SK-N-SH (cell line): Measurements from ENCODE around the gene WNT5A. TPM values are rescaled to one million over a fixed set of nuclear protein-coding genes. Genes with fewer than 3 reads are reported as not detected.

Source experiments
- CTCF ChIA-PET: fragments of 300-600, 350-600 bp; formaldehyde crosslinking; extraction: SDS; loops from one replicate; lab custom pipeline; 2021; lab: Yijun Ruan, JAX
- POLR2A ChIA-PET: fragments of 350-600 bp; sonication (Branson Sonifier 250); formaldehyde crosslinking; extraction: SDS; loops from one replicate; lab custom pipeline; 2020; ENCODE audit warnings: antibody characterized with exemption, inconsistent platforms; lab: Yijun Ruan, JAX
- DNase-seq: peaks from one replicate; pipeline ENCODE4 v3.0.0; 2012
- H2AFZ ChIP-seq: fragments of 200-600 bp; sonication (generic); 2 replicates; pipeline ENCODE4 v1.8.1; 2016; ENCODE audit warnings: antibody characterized with exemption, mild to moderate bottlenecking, low read depth
- H3F3A ChIP-seq: fragments of 200-600 bp; sonication (generic); replicated peaks from 2 replicates; pipeline ENCODE3; 2016; ENCODE audit warnings: antibody characterized with exemption, mild to moderate bottlenecking; ENCODE audit not compliant: insufficient read depth
- H3K27ac ChIP-seq, 2 experiments: fragments of 200-500 bp in 1 of 2; fragments of 200-600 bp in 1 of 2; sonication (Bioruptor generic) in 1 of 2; sonication (generic), shearing (Covaris generic) in 1 of 2; 2 replicates each; pipeline versions ENCODE4 v1.5.1 to v1.6.1; 2014 to 2016; ENCODE audit warnings: low read depth in 2 of 2, inconsistent platforms in 1 of 2, low read length in 1 of 2, mild to moderate bottlenecking in 1 of 2, mixed read lengths in 1 of 2
- H3K27me3 ChIP-seq: fragments of 200-600 bp; sonication (generic), shearing (Covaris generic); 2 replicates; pipeline ENCODE4 v1.6.1; 2016; ENCODE audit warnings: mixed run types; ENCODE audit not compliant: insufficient read depth
- H3K36me3 ChIP-seq, 2 experiments: fragments of 200-500 bp in 1 of 2; fragments of 200-600 bp in 1 of 2; sonication (Bioruptor generic) in 1 of 2; sonication (generic) in 1 of 2; replicated peaks in 1 of 2; 2 replicates each; pipeline versions ENCODE3 to v1.5.1; 2014 to 2016; ENCODE audit warnings: low read length in 1 of 2, mild to moderate bottlenecking in 1 of 2; ENCODE audit not compliant: insufficient read depth in 2 of 2, control insufficient read depth in 1 of 2
- H3K4me1 ChIP-seq, 2 experiments: fragments of 200-500 bp in 1 of 2; fragments of 200-600 bp in 1 of 2; sonication (Bioruptor generic) in 1 of 2; sonication (generic), shearing (Covaris generic) in 1 of 2; 2 replicates each; pipeline versions ENCODE4 v1.5.1 to v1.6.1; 2014 to 2016; ENCODE audit warnings: low read depth in 1 of 2, low read length in 1 of 2, mixed run types in 1 of 2; ENCODE audit not compliant: insufficient read depth in 2 of 2, control insufficient read depth in 1 of 2
- H3K4me2 ChIP-seq: fragments of 200-600 bp; sonication (generic), shearing (Covaris generic); 2 replicates; pipeline ENCODE4 v1.6.1; 2017; ENCODE audit warnings: mixed run types
- H3K4me3 ChIP-seq, 2 experiments: fragments of 200-500 bp in 1 of 2; fragments of 200-600 bp in 1 of 2; sonication (Bioruptor generic) in 1 of 2; sonication (generic), shearing (Covaris generic) in 1 of 2; 2 replicates each; pipeline versions ENCODE4 v1.5.1 to v1.8.1; 2014 to 2016; ENCODE audit warnings: low read depth in 2 of 2, inconsistent platforms in 1 of 2, low read length in 1 of 2, mild to moderate bottlenecking in 1 of 2, mixed read lengths in 1 of 2, moderate library complexity in 1 of 2
- H3K79me2 ChIP-seq: fragments of 200-600 bp; sonication (generic); 2 replicates; pipeline ENCODE4 v1.8.1; 2017; ENCODE audit warnings: mild to moderate bottlenecking; ENCODE audit not compliant: insufficient read depth
- H3K9ac ChIP-seq: fragments of 200-600 bp; sonication (generic); 2 replicates; pipeline ENCODE4 v1.6.1; 2017; ENCODE audit warnings: mixed run types
- H3K9me2 ChIP-seq: fragments of 200-600 bp; sonication (generic); 2 replicates; pipeline ENCODE4 v1.6.1; 2017; ENCODE audit warnings: mixed run types
- H3K9me3 ChIP-seq: fragments of 200-600 bp; sonication (generic); 2 replicates; pipeline ENCODE4 v1.6.1; 2017; ENCODE audit warnings: mixed run types, mild to moderate bottlenecking, moderate library complexity
- H4K20me1 ChIP-seq: fragments of 200-600 bp; sonication (generic); 2 replicates; pipeline ENCODE4 v1.6.1; 2017; ENCODE audit warnings: mild to moderate bottlenecking, mixed run types; ENCODE audit not compliant: insufficient read depth
- CHD2 ChIP-seq: fragments of 150-350 bp; IDR thresholded peaks from 2 replicates; pipeline ENCODE4 v1.6.1; 2018; ENCODE audit warnings: low read length; ENCODE audit not compliant: partially characterized antibody
- ELF1 ChIP-seq: IDR thresholded peaks from 2 replicates; pipeline ENCODE4 v1.4.0; 2012
- EP300 ChIP-seq, 2 experiments: IDR thresholded peaks; 2 replicates each; pipeline versions ENCODE4 v1.4.0 to v1.6.1; 2012; ENCODE audit warnings: borderline replicate concordance in 1 of 2, low read depth in 1 of 2, low read length in 1 of 2
- FOSL2 ChIP-seq: IDR thresholded peaks from 2 replicates; pipeline ENCODE4 v1.4.0; 2012; ENCODE audit warnings: low read depth, mild to moderate bottlenecking, moderate library complexity, borderline replicate concordance
- GABPA ChIP-seq: IDR thresholded peaks from 2 replicates; pipeline ENCODE4 v1.4.0; 2012; ENCODE audit warnings: low read depth, mild to moderate bottlenecking
- GATA2 ChIP-seq: sonication (generic); formaldehyde crosslinking; IDR thresholded peaks from 2 replicates; pipeline ENCODE4 v1.5.0; 2020; ENCODE audit warnings: mild to moderate bottlenecking, missing genetic modification reagents
- JUND ChIP-seq: IDR thresholded peaks from 2 replicates; pipeline ENCODE4 v1.4.0; 2012
- NRF1 ChIP-seq: IDR thresholded peaks from 2 replicates; pipeline ENCODE4 v1.6.1; 2012; ENCODE audit warnings: low read depth, mild to moderate bottlenecking, low read length
- PBX3 ChIP-seq: IDR thresholded peaks from 2 replicates; pipeline ENCODE4; 2012
- POLR2AphosphoS5 ChIP-seq: IDR thresholded peaks from 2 replicates; pipeline ENCODE4 v1.6.1; 2012; ENCODE audit warnings: low read depth, low read length
- RAD21 ChIP-seq: IDR thresholded peaks from 2 replicates; pipeline ENCODE4 v1.6.1; 2012; ENCODE audit warnings: mild to moderate bottlenecking, low read length
- REST ChIP-seq: IDR thresholded peaks from 2 replicates; pipeline ENCODE4 v1.6.1; 2012; ENCODE audit warnings: mild to moderate bottlenecking, low read depth, low read length, moderate library complexity
- SIN3A ChIP-seq: IDR thresholded peaks from 2 replicates; pipeline ENCODE4 v1.6.1; 2012; ENCODE audit warnings: low read depth, mild to moderate bottlenecking, low read length, moderate library complexity, borderline replicate concordance
- WGBS: methylation state at CpG from one replicate; pipeline ENCODE4 v1.1.6; 2017; ENCODE audit warnings: low lambda C conversion rate; 5-methylcytosine and 5-hydroxymethylcytosine counted together
- polyA plus RNA-seq, 3 experiments: library from polyadenylated mRNA; depleted of rRNA; stranded (reverse); fragments of >200 nt; gene quantifications; 2 replicates each; pipeline ENCODE4 v1.2.3, GENCODE V29; 2012
- TF ChIP-seq, protein P1 (sequence below): IDR thresholded peaks from 2 replicates; pipeline ENCODE4 v1.4.0; 2012; ENCODE audit warnings: low read depth, borderline replicate concordance
- TF ChIP-seq, protein P2 (sequence below): IDR thresholded peaks from 2 replicates; pipeline ENCODE4 v1.4.0; 2012; ENCODE audit warnings: low read depth

WNT5A gene
- polyA plus RNA-seq, 1 of the 3 experiments (the other 2 are of a cell fraction) = 30.7 TPM

- CTCF ChIA-PET = interaction anchor here (1.0 to 1.1 kb wide), 2 partner anchors 19 to 268 kb away, joined by 3 to 4 read pairs; no protein-coding TSS in a partner anchor
- TF ChIP-seq, protein P1, sequence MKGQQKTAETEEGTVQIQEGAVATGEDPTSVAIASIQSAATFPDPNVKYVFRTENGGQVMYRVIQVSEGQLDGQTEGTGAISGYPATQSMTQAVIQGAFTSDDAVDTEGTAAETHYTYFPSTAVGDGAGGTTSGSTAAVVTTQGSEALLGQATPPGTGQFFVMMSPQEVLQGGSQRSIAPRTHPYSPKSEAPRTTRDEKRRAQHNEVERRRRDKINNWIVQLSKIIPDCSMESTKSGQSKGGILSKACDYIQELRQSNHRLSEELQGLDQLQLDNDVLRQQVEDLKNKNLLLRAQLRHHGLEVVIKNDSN = no peak
- no peak for TF ChIP-seq PBX3
- TF ChIP-seq POLR2AphosphoS5 = no peak
- TF ChIP-seq REST = no peak
- TF ChIP-seq ELF1 = no peak
- no peak for TF ChIP-seq SIN3A
- no peak for TF ChIP-seq GATA2
- no peak for TF ChIP-seq RAD21
- TF ChIP-seq, all 33 proteins: peak for 0
- H3K9me2 ChIP-seq = no peaks in the 10 kb centered on the region
- H3F3A ChIP-seq = peaks cover 8% of the 10 kb centered on the region
- no peak overlapping the region for H3K4me2 ChIP-seq
- no peaks in the 10 kb centered on the region for H3K79me2 ChIP-seq
- WGBS = 84% methylated on average over 3 of the region's 3 CpGs
- no peak overlapping the region for H3K27ac ChIP-seq
- no peaks in the 10 kb centered on the region for H3K36me3 ChIP-seq
- POLR2A ChIA-PET = no interaction called here
- no peak for DNase-seq
- H3K9me3 ChIP-seq = no peaks in the 10 kb centered on the region
- no peaks in the 10 kb centered on the region for H3K27me3 ChIP-seq
- no peak overlapping the region for H3K4me3 ChIP-seq
- H2AFZ ChIP-seq = no peak overlapping the region
- no peak overlapping the region for H3K9ac ChIP-seq
- H4K20me1 ChIP-seq = no peaks in the 10 kb centered on the region
- 0 out of 4 replicates have a peak, but pooled peaks cover 0 to 4% of the 10 kb centered on the region in 2 experiments for H3K4me1 ChIP-seq
Measured at GRCh38 chr3:55453886-55454496, 33.1 kb downstream of the WNT5A start.

DNA sequence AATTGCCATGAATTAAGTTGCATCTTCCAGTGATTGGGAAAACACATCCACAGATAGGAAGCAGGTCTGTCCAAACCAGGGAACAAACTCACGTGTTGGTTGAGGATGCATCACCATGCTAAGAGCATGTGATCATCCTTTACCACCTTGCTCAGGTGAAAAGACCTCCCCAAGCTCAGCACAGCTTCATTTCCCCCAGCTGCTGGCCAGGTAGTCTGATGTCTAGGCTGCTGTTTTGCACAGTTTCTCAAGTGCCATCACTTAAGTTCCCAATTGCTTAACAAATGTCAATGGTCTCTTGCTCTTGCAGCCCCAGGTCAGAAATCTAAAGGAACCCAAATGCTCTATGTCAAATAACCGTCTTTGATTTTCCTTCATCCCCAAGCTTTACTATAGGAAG is 34.2 kb downstream of the WNT5A start:
- TF ChIP-seq CHD2 (no peak), REST (no peak), FOSL2 (no peak), JUND (no peak), NRF1 (no peak), GABPA (no peak), EP300 (IDR thresholded peaks at IDR 0.05; ENCODE audit: borderline replicate concordance in 1 of 2, low read depth in 1 of 2, low read length in 1 of 2) (no peak), PBX3 (no peak)
- TF ChIP-seq, protein P2, sequence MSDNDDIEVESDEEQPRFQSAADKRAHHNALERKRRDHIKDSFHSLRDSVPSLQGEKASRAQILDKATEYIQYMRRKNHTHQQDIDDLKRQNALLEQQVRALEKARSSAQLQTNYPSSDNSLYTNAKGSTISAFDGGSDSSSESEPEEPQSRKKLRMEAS = no peak
- 50% methylated on average over 2 of the region's 2 CpGs for WGBS
- no peak for DNase-seq
- Histone ChIP-seq H3K36me3 (no peaks in the 10 kb centered on the region), H3K4me2 (no peak overlapping the region), H3K79me2 (no peaks in the 10 kb centered on the region), H3K4me1 (0 out of 4 replicates have a peak, but pooled peaks cover 0 to 4% of the 10 kb centered on the region in 2 experiments), H3K27ac (no peak overlapping the region), H4K20me1 (no peaks in the 10 kb centered on the region), H3K9ac (no peak overlapping the region), H2AFZ (no peak overlapping the region), H3F3A (peaks cover 8% of the 10 kb centered on the region), H3K9me2 (no peaks in the 10 kb centered on the region), H3K4me3 (no peak overlapping the region), H3K27me3 (no peaks in the 10 kb centered on the region), H3K9me3 (no peaks in the 10 kb centered on the region)
- ChIA-PET POLR2A (no interaction called here), CTCF (no interaction called here)
